HEK293 (cell line): ENCODE data around the gene SSH3.

ENCODE experiments used
- KLF9 ChIP-seq: fragments of 450-650 bp; formaldehyde crosslinking; IDR thresholded peaks from 2 replicates; pipeline ENCODE4 v1.5.1; 2016; ENCODE audit warnings: missing biosample characterization, missing genetic modification characterization, low read depth
- REST ChIP-seq: fragments of 450-650 bp; formaldehyde crosslinking; IDR thresholded peaks from 2 replicates; pipeline ENCODE4 v1.5.1; 2016; ENCODE audit warnings: missing biosample characterization, missing genetic modification characterization
- ZBTB1 ChIP-seq: fragments of 450-650 bp; formaldehyde crosslinking; IDR thresholded peaks from 2 replicates; pipeline ENCODE4 v1.5.1; 2016; ENCODE audit warnings: missing biosample characterization, missing genetic modification characterization
- TF ChIP-seq, protein P1 (sequence below): fragments of 450-650 bp; formaldehyde crosslinking; optimal IDR thresholded peaks from 2 replicates; pipeline ENCODE3; 2016; ENCODE audit warnings: missing biosample characterization, mild to moderate bottlenecking, missing genetic modification characterization
- TF ChIP-seq, protein P2 (sequence below): fragments of 450-650 bp; formaldehyde crosslinking; IDR thresholded peaks from 2 replicates; pipeline ENCODE4 v1.5.1; 2016; ENCODE audit warnings: missing biosample characterization, missing genetic modification characterization

DNA sequence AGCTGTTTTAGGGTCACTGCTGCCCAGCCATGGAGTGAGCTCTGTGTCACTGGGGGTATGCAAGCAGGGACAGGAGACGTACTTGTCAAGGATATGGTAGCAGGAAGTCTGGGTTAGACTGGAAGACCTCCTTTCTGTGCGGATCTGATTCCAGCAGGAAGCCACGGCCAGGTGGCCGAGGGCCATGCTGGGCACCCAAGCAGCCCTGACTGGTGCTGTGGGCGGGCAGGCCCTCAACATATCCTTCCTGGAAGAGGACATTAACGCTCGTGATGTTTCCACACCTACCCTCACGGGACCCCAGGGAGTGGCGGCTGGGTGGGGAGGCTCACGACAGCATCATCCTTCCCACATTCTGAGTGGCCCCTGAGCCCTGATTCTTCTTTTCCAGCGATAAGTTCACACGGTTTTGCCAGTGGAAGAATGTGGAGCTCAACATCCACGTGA lies 23.0 kb upstream of the SSH3 start:
- TF ChIP-seq KLF9 (tag by site-specific recombination) (no peak), ZBTB1 (tag by site-specific recombination) (no peak), REST (tag by site-specific recombination) (no peak)
- TF ChIP-seq, protein P1, sequence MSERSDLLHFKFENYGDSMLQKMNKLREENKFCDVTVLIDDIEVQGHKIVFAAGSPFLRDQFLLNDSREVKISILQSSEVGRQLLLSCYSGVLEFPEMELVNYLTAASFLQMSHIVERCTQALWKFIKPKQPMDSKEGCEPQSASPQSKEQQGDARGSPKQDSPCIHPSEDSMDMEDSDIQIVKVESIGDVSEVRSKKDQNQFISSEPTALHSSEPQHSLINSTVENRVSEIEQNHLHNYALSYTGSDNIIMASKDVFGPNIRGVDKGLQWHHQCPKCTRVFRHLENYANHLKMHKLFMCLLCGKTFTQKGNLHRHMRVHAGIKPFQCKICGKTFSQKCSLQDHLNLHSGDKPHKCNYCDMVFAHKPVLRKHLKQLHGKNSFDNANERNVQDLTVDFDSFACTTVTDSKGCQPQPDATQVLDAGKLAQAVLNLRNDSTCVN = no peak
- TF ChIP-seq, protein P2, sequence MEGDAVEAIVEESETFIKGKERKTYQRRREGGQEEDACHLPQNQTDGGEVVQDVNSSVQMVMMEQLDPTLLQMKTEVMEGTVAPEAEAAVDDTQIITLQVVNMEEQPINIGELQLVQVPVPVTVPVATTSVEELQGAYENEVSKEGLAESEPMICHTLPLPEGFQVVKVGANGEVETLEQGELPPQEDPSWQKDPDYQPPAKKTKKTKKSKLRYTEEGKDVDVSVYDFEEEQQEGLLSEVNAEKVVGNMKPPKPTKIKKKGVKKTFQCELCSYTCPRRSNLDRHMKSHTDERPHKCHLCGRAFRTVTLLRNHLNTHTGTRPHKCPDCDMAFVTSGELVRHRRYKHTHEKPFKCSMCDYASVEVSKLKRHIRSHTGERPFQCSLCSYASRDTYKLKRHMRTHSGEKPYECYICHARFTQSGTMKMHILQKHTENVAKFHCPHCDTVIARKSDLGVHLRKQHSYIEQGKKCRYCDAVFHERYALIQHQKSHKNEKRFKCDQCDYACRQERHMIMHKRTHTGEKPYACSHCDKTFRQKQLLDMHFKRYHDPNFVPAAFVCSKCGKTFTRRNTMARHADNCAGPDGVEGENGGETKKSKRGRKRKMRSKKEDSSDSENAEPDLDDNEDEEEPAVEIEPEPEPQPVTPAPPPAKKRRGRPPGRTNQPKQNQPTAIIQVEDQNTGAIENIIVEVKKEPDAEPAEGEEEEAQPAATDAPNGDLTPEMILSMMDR (tag by site-specific recombination) = no peak
